Measurements from ENCODE around the gene MEIS3. TPM values are rescaled to one million over a fixed set of nuclear protein-coding genes. Genes with fewer than 3 reads are reported as not detected.

MEIS3 gene
- polyA plus RNA-seq, 3 donors: not detected

DNA sequence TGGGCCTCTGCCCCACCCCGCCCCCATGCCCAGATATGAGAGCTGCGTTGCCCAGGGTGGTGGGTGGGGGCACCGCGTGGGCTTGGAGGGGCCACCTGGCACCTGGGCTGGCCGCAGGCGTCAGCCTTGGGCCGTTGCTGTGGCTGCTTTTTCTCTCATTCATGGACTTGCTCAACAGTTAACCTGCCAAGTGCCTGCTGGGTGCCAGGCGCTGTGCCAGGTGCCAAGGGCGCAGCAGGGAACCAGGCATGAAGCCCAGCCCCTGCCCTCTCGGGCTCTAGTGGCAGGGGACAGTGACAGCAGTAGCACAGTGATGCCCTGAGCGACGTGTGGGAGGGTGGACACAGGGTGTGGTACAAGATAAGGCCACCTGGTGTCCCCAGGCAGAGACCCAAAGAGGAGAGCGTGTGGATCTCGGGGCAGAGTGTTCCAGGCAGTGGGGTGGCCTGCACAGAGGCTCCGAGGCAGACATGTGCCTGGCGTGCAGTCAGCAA is 42.1 kb downstream of the MEIS3 start:
- intact Hi-C loops (cut with micrococcal nuclease): no loop called here
- peaks cover 1 to 4% (median 2%) of the 10 kb centered on the region in 3 donors for H3K27me3 Mint-ChIP-seq (ENCODE audit: low read depth in 3 of 3)
- peaks cover 22% of the 10 kb centered on the region for H3K4me1 Mint-ChIP-seq
- Histone ChIP-seq H3K4me2 (replicated peaks; ENCODE audit: extremely low read depth, low read length, poor library complexity, severe bottlenecking) (no peak overlapping the region), H4K20me1 (ENCODE audit: insufficient read depth, low read length) (no peaks in the 10 kb centered on the region), H3K4me3 (replicated peaks in 1 of 3; ENCODE audit: low read depth in 2 of 3, low read length in 3 of 3) (no peak overlapping the region), H3K4me1 (ENCODE audit: control insufficient read depth in 1 of 2, insufficient read depth in 2 of 2, low read length in 2 of 2) (peaks cover 21 to 31% of the 10 kb centered on the region in 2 donors), H3K36me3 (replicated peaks in 1 of 2; ENCODE audit: control insufficient read depth in 1 of 2, insufficient read depth in 2 of 2, low read length in 2 of 2) (peaks cover 89 to 94% of the 10 kb centered on the region in 2 donors), H3K79me2 (ENCODE audit: insufficient read depth, low read length) (no peaks in the 10 kb centered on the region), H3K9ac (ENCODE audit: insufficient read depth, low read length, poor library complexity, severe bottlenecking) (no peak overlapping the region), H3K9me3 (replicated peaks in 1 of 2; ENCODE audit: control insufficient read depth in 1 of 2, insufficient read depth in 1 of 2, low read length in 2 of 2) (no peaks in the 10 kb centered on the region), H3K27me3 (ENCODE audit: control insufficient read depth in 2 of 2, insufficient read depth in 2 of 2, low read length in 2 of 2) (no peaks in the 10 kb centered on the region), H3K27ac (ENCODE audit: low read depth in 1 of 2, low read length in 2 of 2) (peak overlapping the region in 1 of 2 donors; percentile 11), H2AFZ (ENCODE audit: insufficient read depth, low read depth, low read length, poor library complexity, severe bottlenecking) (no peak overlapping the region)
- no peak for DNase-seq
- TF ChIP-seq, protein P1, sequence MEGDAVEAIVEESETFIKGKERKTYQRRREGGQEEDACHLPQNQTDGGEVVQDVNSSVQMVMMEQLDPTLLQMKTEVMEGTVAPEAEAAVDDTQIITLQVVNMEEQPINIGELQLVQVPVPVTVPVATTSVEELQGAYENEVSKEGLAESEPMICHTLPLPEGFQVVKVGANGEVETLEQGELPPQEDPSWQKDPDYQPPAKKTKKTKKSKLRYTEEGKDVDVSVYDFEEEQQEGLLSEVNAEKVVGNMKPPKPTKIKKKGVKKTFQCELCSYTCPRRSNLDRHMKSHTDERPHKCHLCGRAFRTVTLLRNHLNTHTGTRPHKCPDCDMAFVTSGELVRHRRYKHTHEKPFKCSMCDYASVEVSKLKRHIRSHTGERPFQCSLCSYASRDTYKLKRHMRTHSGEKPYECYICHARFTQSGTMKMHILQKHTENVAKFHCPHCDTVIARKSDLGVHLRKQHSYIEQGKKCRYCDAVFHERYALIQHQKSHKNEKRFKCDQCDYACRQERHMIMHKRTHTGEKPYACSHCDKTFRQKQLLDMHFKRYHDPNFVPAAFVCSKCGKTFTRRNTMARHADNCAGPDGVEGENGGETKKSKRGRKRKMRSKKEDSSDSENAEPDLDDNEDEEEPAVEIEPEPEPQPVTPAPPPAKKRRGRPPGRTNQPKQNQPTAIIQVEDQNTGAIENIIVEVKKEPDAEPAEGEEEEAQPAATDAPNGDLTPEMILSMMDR (IDR thresholded peaks at IDR 0.05): no peak
- peak overlapping the region in 6 of 7 donors; percentile 11 to 73 (median 40) for H3K27ac Mint-ChIP-seq
- H3K36me3 Mint-ChIP-seq: peaks cover 76 to 96% of the 10 kb centered on the region in 2 donors
- WGBS (ENCODE audit: insufficient coverage): 95% methylated on average over 16 of the region's 16 CpGs
- H3K9me3 Mint-ChIP-seq: peaks cover 0 to 2% (median 0%) of the 10 kb centered on the region in 7 donors
- no peak overlapping the region for H3K4me3 Mint-ChIP-seq

DNA sequence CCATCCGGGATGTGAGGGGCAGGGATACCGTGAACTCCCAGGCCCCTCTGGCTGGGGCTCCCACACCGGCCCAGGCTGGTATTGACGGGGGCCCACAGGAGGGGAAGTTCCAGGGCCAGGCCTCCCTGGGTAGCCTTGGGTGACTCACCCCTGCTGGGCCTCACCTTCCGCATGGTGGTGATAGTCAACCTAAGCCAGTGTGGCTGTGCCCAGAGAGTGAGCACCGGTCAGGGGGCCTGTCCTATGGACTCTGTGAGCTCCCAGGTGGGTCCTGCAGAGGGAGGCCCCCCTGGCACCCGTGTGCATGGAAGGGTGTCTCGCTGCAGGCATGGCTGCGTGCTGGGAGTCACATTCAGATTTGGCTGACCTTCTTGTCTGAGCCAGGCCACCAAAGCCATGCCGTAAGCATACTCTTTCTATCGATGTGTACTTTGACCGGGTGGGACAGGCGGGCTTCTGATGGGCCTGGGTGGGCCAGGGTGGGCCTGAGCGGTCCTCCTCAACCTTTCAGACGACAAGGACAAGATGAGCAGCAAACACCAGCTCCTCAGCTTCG is 42.7 kb downstream of the MEIS3 start:
- Histone ChIP-seq H3K4me2 (replicated peaks; ENCODE audit: extremely low read depth, low read length, poor library complexity, severe bottlenecking) (no peak overlapping the region), H3K9ac (ENCODE audit: insufficient read depth, low read length, poor library complexity, severe bottlenecking) (no peak overlapping the region), H3K4me3 (replicated peaks in 1 of 3; ENCODE audit: low read depth in 2 of 3, low read length in 3 of 3) (no peak overlapping the region), H3K9me3 (replicated peaks in 1 of 2; ENCODE audit: control insufficient read depth in 1 of 2, insufficient read depth in 1 of 2, low read length in 2 of 2) (no peaks in the 10 kb centered on the region), H4K20me1 (ENCODE audit: insufficient read depth, low read length) (no peaks in the 10 kb centered on the region), H2AFZ (ENCODE audit: insufficient read depth, low read depth, low read length, poor library complexity, severe bottlenecking) (no peak overlapping the region), H3K4me1 (ENCODE audit: control insufficient read depth in 1 of 2, insufficient read depth in 2 of 2, low read length in 2 of 2) (peaks cover 19 to 30% of the 10 kb centered on the region in 2 donors), H3K27ac (ENCODE audit: low read depth in 1 of 2, low read length in 2 of 2) (peak overlapping the region; percentile 24 to 53), H3K27me3 (ENCODE audit: control insufficient read depth in 2 of 2, insufficient read depth in 2 of 2, low read length in 2 of 2) (no peaks in the 10 kb centered on the region), H3K79me2 (ENCODE audit: insufficient read depth, low read length) (no peaks in the 10 kb centered on the region), H3K36me3 (replicated peaks in 1 of 2; ENCODE audit: control insufficient read depth in 1 of 2, insufficient read depth in 2 of 2, low read length in 2 of 2) (peaks cover 88 to 95% of the 10 kb centered on the region in 2 donors)
- TF ChIP-seq, protein P1 (IDR thresholded peaks at IDR 0.05): no peak
- Mint-ChIP-seq H3K4me3 (no peak overlapping the region), H3K27ac (peak overlapping the region in 5 of 7 donors; percentile 67 to 85 (median 76)), H3K9me3 (peaks cover 0 to 1% (median 0%) of the 10 kb centered on the region in 7 donors), H3K36me3 (peaks cover 75 to 96% of the 10 kb centered on the region in 2 donors), H3K4me1 (peaks cover 20% of the 10 kb centered on the region), H3K27me3 (ENCODE audit: low read depth in 3 of 3) (peaks cover 1 to 4% (median 2%) of the 10 kb centered on the region in 3 donors)
- peak; percentile 61 to 81 (median 74) for DNase-seq
- intact Hi-C loops (cut with micrococcal nuclease): no loop called here
- 84% methylated on average over 16 of the region's 16 CpGs for WGBS (ENCODE audit: insufficient coverage)
